HepG2 (cell line): ENCODE results near the gene SP1. TPM values are rescaled to one million over a fixed set of nuclear protein-coding genes. Genes with fewer than 3 reads are reported as not detected.

Source experiments
- BATF2 ChIP-seq: sonication (generic); formaldehyde crosslinking; IDR thresholded peaks from 2 replicates; pipeline ENCODE4 v1.8.0; 2022; ENCODE audit warnings: mild to moderate bottlenecking, missing genetic modification reagents, moderate library complexity
- CTCF ChIP-seq: sonication (generic); formaldehyde crosslinking; IDR thresholded peaks from 2 replicates; pipeline ENCODE4 v1.5.0; 2020; ENCODE audit warnings: mild to moderate bottlenecking, missing genetic modification reagents, moderate library complexity
- ERF ChIP-seq: IDR thresholded peaks from 2 replicates; pipeline ENCODE4 v1.6.1; 2018; ENCODE audit warnings: missing biosample characterization, missing genetic modification reagents
- GATA4 ChIP-seq: sonication (generic); IDR thresholded peaks from 2 replicates; pipeline ENCODE4 v1.6.1; 2016; ENCODE audit warnings: antibody characterized with exemption, low read depth, borderline replicate concordance
- HNF1B ChIP-seq: sonication (generic); formaldehyde crosslinking; IDR thresholded peaks from 2 replicates; pipeline ENCODE4 v1.5.1; 2020; ENCODE audit warnings: mild to moderate bottlenecking, moderate library complexity, missing genetic modification reagents
- KLF16 ChIP-seq, 2 experiments: sonication (generic) in 1 of 2; formaldehyde crosslinking in 1 of 2; IDR thresholded peaks; 2 replicates each; pipeline versions ENCODE4 v1.6.1 to v1.8.0; 2016 to 2023; ENCODE audit warnings: missing genetic modification reagents in 2 of 2, missing compliant biosample characterization in 1 of 2
- KMT2A ChIP-seq: sonication (generic); formaldehyde crosslinking; IDR thresholded peaks from 2 replicates; pipeline ENCODE4 v1.4.0; 2020; ENCODE audit warnings: missing genetic modification reagents
- MIER3 ChIP-seq: IDR thresholded peaks from 2 replicates; pipeline ENCODE4 v1.6.1; 2016; ENCODE audit warnings: missing compliant biosample characterization, borderline replicate concordance
- MYNN ChIP-seq: sonication (generic); formaldehyde crosslinking; IDR thresholded peaks from 2 replicates; pipeline ENCODE4 v1.4.0; 2020; ENCODE audit warnings: mild to moderate bottlenecking, low read depth, missing genetic modification reagents
- POLR2AphosphoS5 ChIP-seq: IDR thresholded peaks from 2 replicates; pipeline ENCODE4 v1.6.1; 2012; ENCODE audit warnings: low read depth, low read length
- RCOR2 ChIP-seq: IDR thresholded peaks from 2 replicates; pipeline ENCODE4 v1.6.1; 2016; ENCODE audit warnings: missing biosample characterization, missing genetic modification reagents
- RXRA ChIP-seq: sonication (generic); formaldehyde crosslinking; IDR thresholded peaks from 2 replicates; pipeline ENCODE4 v1.5.1; 2020; ENCODE audit warnings: missing genetic modification reagents
- SOX6 ChIP-seq, 2 experiments: fragments of 450-650 bp in 1 of 2; sonication (generic) in 1 of 2; formaldehyde crosslinking in 1 of 2; IDR thresholded peaks; 2 replicates each; pipeline versions ENCODE4 v1.4.0 to v1.6.1; 2017 to 2020; ENCODE audit warnings: antibody characterized with exemption in 1 of 2, mild to moderate bottlenecking in 1 of 2, missing genetic modification reagents in 1 of 2
- STAG1 ChIP-seq: sonication (generic); formaldehyde crosslinking; IDR thresholded peaks from 2 replicates; pipeline ENCODE4 v1.4.0; 2020; ENCODE audit warnings: missing genetic modification reagents
- TEAD3 ChIP-seq: optimal IDR thresholded peaks from 2 replicates; pipeline ENCODE3; 2016; ENCODE audit warnings: borderline replicate concordance
- ZNF142 ChIP-seq: sonication (generic); formaldehyde crosslinking; IDR thresholded peaks from 2 replicates; pipeline ENCODE4 v1.4.0; 2020; ENCODE audit warnings: missing genetic modification reagents
- ZNF639 ChIP-seq: conservative IDR thresholded peaks from 2 replicates; pipeline ENCODE4 v1.6.1; 2018; ENCODE audit warnings: missing genetic modification reagents
- polyA plus RNA-seq, 8 experiments: library from polyadenylated mRNA; depleted of rRNA in 3 of 8; stranded (reverse) in 7 of 8; unstranded in 1 of 8; fragments of >200 nt; fragmentation: Illumina TruSeq in 4 of 8; extraction: Trizol in 4 of 8; gene quantifications; 2 replicates each; pipeline versions ENCODE4 v1.2.1 to v1.2.3, GENCODE V29; 2011 to 2016; ENCODE audit warnings: low read depth in 4 of 8, missing spikeins in 1 of 8, mixed read lengths in 1 of 8; ENCODE audit not compliant: insufficient read depth in 1 of 8
- total RNA-seq, 5 experiments: library from RNA; depleted of rRNA; stranded (reverse); fragments of >200 nt; fragmentation: Illumina TruSeq; extraction: Trizol; gene quantifications; 2 replicates each; pipeline ENCODE4 v1.2.3, GENCODE V29; 2016; ENCODE audit warnings: low read depth in 1 of 5

The SP1 gene
- total and polyA plus RNA-seq, 2 of the 13 experiments (the other 11 are each of a cell fraction or from before 2014, with no cell fraction given) = 26.5 to 27.5 TPM

GRCh38 chr12:53352331-53353256 is 27.4 kb upstream of the SP1 start (continued):
- TF ChIP-seq TEAD3 (CRISPR knock-in tag) (peak; percentile 40), ZNF639 (CRISPR knock-in tag) (no peak), POLR2AphosphoS5 (no peak), KMT2A (no peak), STAG1 (peak; percentile 95), CTCF (CRISPR knock-in tag) (peak; percentile 93), GATA4 (no peak), HNF1B (CRISPR knock-in tag) (peak; percentile 69; the same call in 1 of the 2 replicates), KLF16 (CRISPR knock-in tag; IDR thresholded peaks at IDR 0.05) (peak in 1 of 2 experiments; percentile 38; a peak in 1 of 4 replicates), RCOR2 (peak; percentile 46; the same call in 1 of the 2 replicates), MIER3 (CRISPR knock-in tag) (no peak), ERF (peak; percentile 54; the same call in 1 of the 2 replicates), RXRA (CRISPR knock-in tag) (no peak), SOX6 (IDR thresholded peaks at IDR 0.05) (no peak), SOX6 (CRISPR knock-in tag; IDR thresholded peaks at IDR 0.05) (no peak), BATF2 (CRISPR knock-in tag) (no peak), ZNF142 (CRISPR knock-in tag) (no peak), MYNN (CRISPR knock-in tag) (0 out of 2 replicates have a peak, but pooled peaks have one; percentile 45)
